ENCODE measurements around the gene MACF1. TPM values are rescaled to one million over a fixed set of nuclear protein-coding genes. Genes with fewer than 3 reads are reported as not detected.
A peak's percentile ranks its signal among the peaks of the same experiment; 100 is the strongest.
"Not testable (repeated sequence)": the region's sequence is repeated elsewhere in the genome, so short reads cannot be mapped to it uniquely, and the experiment has no call there.

The MACF1 gene
- total and polyA plus RNA-seq, 4 donors: 69.1 to 966 (median 233) TPM

GRCh38 chr1:39446986-39447567 is 242.6 kb downstream of the MACF1 start:
- no peak for TF ChIP-seq CTCF (IDR thresholded peaks at IDR 0.05; ENCODE audit: control extremely low read depth, extremely low read depth)
- H3K36me3 ChIP-seq (ENCODE audit: control insufficient read depth in 4 of 4, insufficient read depth in 4 of 4, low read length in 4 of 4): peaks cover 30 to 85% (median 66%) of the 10 kb centered on the region in 4 donors
- 81 to 87% methylated on average over 5 of the region's 5 CpGs for WGBS, 2 donors

GRCh38 chr1:39450041-39450440 is 245.5 kb downstream of the MACF1 start:
- H3K9ac ChIP-seq (ENCODE audit: insufficient read depth in 1 of 2, low read length in 2 of 2); H3K27me3 ChIP-seq (ENCODE audit: control insufficient read depth in 3 of 3, insufficient read depth in 3 of 3, low read length in 2 of 3); ATAC-seq (ENCODE audit: insufficient read depth, low FRiP score); H3K27ac ChIP-seq (ENCODE audit: low read depth in 1 of 2, low read length in 1 of 2); H3K4me1 ChIP-seq (ENCODE audit: control insufficient read depth in 5 of 5, insufficient read depth in 5 of 5, low read length in 5 of 5); H3K4me3 ChIP-seq; H3K9me3 ChIP-seq (ENCODE audit: control insufficient read depth in 4 of 4, insufficient read depth in 3 of 4, low read length in 3 of 4); DNase-seq: not testable (repeated sequence)
- H3K36me3 ChIP-seq (ENCODE audit: control insufficient read depth in 4 of 4, insufficient read depth in 4 of 4, low read length in 4 of 4): peaks cover 36 to 87% (median 67%) of the 10 kb centered on the region in 4 donors
- 96 to 97% methylated on average over 4 of the region's 4 CpGs for WGBS, 2 donors

More at GRCh38 chr1:39446986-39447567, 242.6 kb downstream of the MACF1 start:
- DNase-seq: no peak
- Histone ChIP-seq H3K9me3 (ENCODE audit: control insufficient read depth in 4 of 4, insufficient read depth in 3 of 4, low read length in 3 of 4) (no peaks in the 10 kb centered on the region), H3K27ac (ENCODE audit: low read depth in 1 of 2, low read length in 1 of 2) (no peak overlapping the region), H3K4me1 (ENCODE audit: control insufficient read depth in 5 of 5, insufficient read depth in 5 of 5, low read length in 5 of 5) (peaks cover 0 to 2% (median 0%) of the 10 kb centered on the region in 5 donors), H3K4me3 (no peak overlapping the region), H3K9ac (ENCODE audit: insufficient read depth in 1 of 2, low read length in 2 of 2) (no peak overlapping the region), H3K27me3 (ENCODE audit: control insufficient read depth in 3 of 3, insufficient read depth in 3 of 3, low read length in 2 of 3) (no peaks in the 10 kb centered on the region)
- ATAC-seq (ENCODE audit: insufficient read depth, low FRiP score): no peak

GRCh38 chr1:39450956-39451606 is 246.6 kb downstream of the MACF1 start:
- H3K9ac ChIP-seq (ENCODE audit: insufficient read depth in 1 of 2, low read length in 2 of 2): no peak overlapping the region
- peaks cover 0 to 2% (median 0%) of the 10 kb centered on the region in 5 donors for H3K4me1 ChIP-seq (ENCODE audit: control insufficient read depth in 5 of 5, insufficient read depth in 5 of 5, low read length in 5 of 5)
- no peaks in the 10 kb centered on the region for H3K27me3 ChIP-seq (ENCODE audit: control insufficient read depth in 3 of 3, insufficient read depth in 3 of 3, low read length in 2 of 3)
- DNase-seq (no peak), ATAC-seq (ENCODE audit: insufficient read depth, low FRiP score) (no peak)
- H3K4me3 ChIP-seq: no peak overlapping the region
- TF ChIP-seq CTCF (IDR thresholded peaks at IDR 0.05; ENCODE audit: control extremely low read depth, extremely low read depth): no peak
- peaks cover 40 to 87% (median 64%) of the 10 kb centered on the region in 4 donors for H3K36me3 ChIP-seq (ENCODE audit: control insufficient read depth in 4 of 4, insufficient read depth in 4 of 4, low read length in 4 of 4)
- no peaks in the 10 kb centered on the region for H3K9me3 ChIP-seq (ENCODE audit: control insufficient read depth in 4 of 4, insufficient read depth in 3 of 4, low read length in 3 of 4)
- peak overlapping the region in 1 of 2 donors; percentile 77 for H3K27ac ChIP-seq (ENCODE audit: low read depth in 1 of 2, low read length in 1 of 2)
- WGBS, 2 donors: 68 to 71% methylated on average over 10 of the region's 10 CpGs

GRCh38 chr1:39452081-39452480 is 247.6 kb downstream of the MACF1 start:
- DNase-seq (no peak), ATAC-seq (ENCODE audit: insufficient read depth, low FRiP score) (no peak)
- WGBS, 2 donors: 93 to 95% methylated on average over 7 of the region's 7 CpGs
- H3K4me1 ChIP-seq (ENCODE audit: control insufficient read depth in 5 of 5, insufficient read depth in 5 of 5, low read length in 5 of 5): peaks cover 0 to 2% (median 0%) of the 10 kb centered on the region in 5 donors
- no peak overlapping the region for H3K27ac ChIP-seq (ENCODE audit: low read depth in 1 of 2, low read length in 1 of 2)
- H3K9me3 ChIP-seq (ENCODE audit: control insufficient read depth in 4 of 4, insufficient read depth in 3 of 4, low read length in 3 of 4): no peaks in the 10 kb centered on the region
- H3K9ac ChIP-seq (ENCODE audit: insufficient read depth in 1 of 2, low read length in 2 of 2): no peak overlapping the region
- no peaks in the 10 kb centered on the region for H3K27me3 ChIP-seq (ENCODE audit: control insufficient read depth in 3 of 3, insufficient read depth in 3 of 3, low read length in 2 of 3)
- H3K36me3 ChIP-seq (ENCODE audit: control insufficient read depth in 4 of 4, insufficient read depth in 4 of 4, low read length in 4 of 4): peaks cover 47 to 90% (median 64%) of the 10 kb centered on the region in 4 donors
- H3K4me3 ChIP-seq: no peak overlapping the region
- no peak for TF ChIP-seq CTCF (IDR thresholded peaks at IDR 0.05; ENCODE audit: control extremely low read depth, extremely low read depth)
